ENCODE measurements around the gene SORD.
"Not testable (repeated sequence)": the region's sequence is repeated elsewhere in the genome, so short reads cannot be mapped to it uniquely, and the experiment has no call there.

The SORD gene

GRCh38 chr15:45075440-45076320, 52.7 kb downstream of the SORD start:
- not testable (repeated sequence) for DNase-seq; H3K27me3 ChIP-seq (ENCODE audit: control insufficient read depth in 1 of 2, insufficient read depth in 1 of 2, low read length in 2 of 2); H2BK120ac ChIP-seq (ENCODE audit: low read depth, low read length); H2BK12ac ChIP-seq (ENCODE audit: low read length in 2 of 2); H3K79me1 ChIP-seq (replicated peaks; ENCODE audit: low read length, poor library complexity, severe bottlenecking); H2AFZ ChIP-seq (ENCODE audit: low read depth, low read length); H3K4me1 ChIP-seq (ENCODE audit: control insufficient read depth, insufficient read depth, low read depth, low read length); H3K23ac ChIP-seq (ENCODE audit: low read length in 2 of 2); H2BK15ac ChIP-seq (ENCODE audit: low read depth, poor library complexity, severe bottlenecking); H3K4me2 ChIP-seq (ENCODE audit: low read length, poor library complexity, severe bottlenecking); H2BK5ac ChIP-seq (ENCODE audit: low read depth, low read length, poor library complexity, severe bottlenecking); H4K8ac ChIP-seq (ENCODE audit: low read length); H4K91ac ChIP-seq (ENCODE audit: low read length); H3K9me3 ChIP-seq (ENCODE audit: control insufficient read depth, low read length); H3K4me3 ChIP-seq (ENCODE audit: insufficient read depth in 1 of 2, low read depth in 1 of 2, low read length in 2 of 2); H3K14ac ChIP-seq (ENCODE audit: low read length in 2 of 2); H3K4ac ChIP-seq (ENCODE audit: low read depth in 1 of 2, low read length in 2 of 2); H3K36me3 ChIP-seq (ENCODE audit: control insufficient read depth in 1 of 2, insufficient read depth in 2 of 2, low read depth in 1 of 2, low read length in 2 of 2); H3K27ac ChIP-seq (ENCODE audit: low read length, poor library complexity, severe bottlenecking); H2AK5ac ChIP-seq (ENCODE audit: low read length, severe bottlenecking); H3K18ac ChIP-seq (ENCODE audit: low read depth in 1 of 2, low read length in 2 of 2); H3K9ac ChIP-seq (ENCODE audit: low read length)
- no CpG with 5 or more reads among the region's 9 CpGs for WGBS

GRCh38 chr15:45077391-45077790, 54.4 kb downstream of the SORD start:
- H3K79me1 ChIP-seq (replicated peaks; ENCODE audit: low read length, poor library complexity, severe bottlenecking); H3K27me3 ChIP-seq (ENCODE audit: control insufficient read depth in 1 of 2, insufficient read depth in 1 of 2, low read length in 2 of 2); H3K9ac ChIP-seq (ENCODE audit: low read length); H3K27ac ChIP-seq (ENCODE audit: low read length, poor library complexity, severe bottlenecking); H3K18ac ChIP-seq (ENCODE audit: low read depth in 1 of 2, low read length in 2 of 2); H4K8ac ChIP-seq (ENCODE audit: low read length); H3K4me1 ChIP-seq (ENCODE audit: control insufficient read depth, insufficient read depth, low read depth, low read length); H3K4me3 ChIP-seq (ENCODE audit: insufficient read depth in 1 of 2, low read depth in 1 of 2, low read length in 2 of 2); H3K14ac ChIP-seq (ENCODE audit: low read length in 2 of 2); H2BK12ac ChIP-seq (ENCODE audit: low read length in 2 of 2); H3K9me3 ChIP-seq (ENCODE audit: control insufficient read depth, low read length); H3K23ac ChIP-seq (ENCODE audit: low read length in 2 of 2); H3K4me2 ChIP-seq (ENCODE audit: low read length, poor library complexity, severe bottlenecking); H3K4ac ChIP-seq (ENCODE audit: low read depth in 1 of 2, low read length in 2 of 2); DNase-seq; H4K91ac ChIP-seq (ENCODE audit: low read length); H2BK120ac ChIP-seq (ENCODE audit: low read depth, low read length); H3K36me3 ChIP-seq (ENCODE audit: control insufficient read depth in 1 of 2, insufficient read depth in 2 of 2, low read depth in 1 of 2, low read length in 2 of 2); H2AFZ ChIP-seq (ENCODE audit: low read depth, low read length); H2BK5ac ChIP-seq (ENCODE audit: low read depth, low read length, poor library complexity, severe bottlenecking); H2BK15ac ChIP-seq (ENCODE audit: low read depth, poor library complexity, severe bottlenecking); H2AK5ac ChIP-seq (ENCODE audit: low read length, severe bottlenecking): not testable (repeated sequence)
- WGBS: 100% methylated on average over 1 of the region's 2 CpGs

DNA sequence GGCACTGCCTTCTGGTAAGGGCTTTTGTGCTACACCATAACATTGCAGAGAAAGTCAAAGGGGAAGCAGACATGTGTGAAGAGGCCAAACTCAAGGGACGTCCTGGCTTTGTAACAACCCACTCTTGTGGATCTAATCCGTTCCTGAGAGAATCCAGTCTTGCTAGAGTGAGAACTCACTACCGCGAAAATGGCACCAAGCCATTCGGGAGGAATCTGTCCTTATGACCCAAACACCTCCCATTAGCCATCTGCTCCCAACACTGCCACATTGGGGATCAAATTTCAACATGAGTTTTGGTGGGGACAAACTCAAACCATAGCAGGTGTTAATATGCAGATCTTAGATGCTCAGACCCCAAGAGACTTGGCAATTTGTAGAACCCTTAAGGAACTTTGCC, 56.2 kb downstream of the SORD start:
- H2BK15ac ChIP-seq (ENCODE audit: low read depth, poor library complexity, severe bottlenecking); H3K4ac ChIP-seq (ENCODE audit: low read depth in 1 of 2, low read length in 2 of 2); DNase-seq: not testable (repeated sequence)

GRCh38 chr15:45079628-45080246, 56.7 kb downstream of the SORD start:
- H3K27me3 ChIP-seq (ENCODE audit: control insufficient read depth in 1 of 2, insufficient read depth in 1 of 2, low read length in 2 of 2); H3K27ac ChIP-seq (ENCODE audit: low read length, poor library complexity, severe bottlenecking); H3K4me2 ChIP-seq (ENCODE audit: low read length, poor library complexity, severe bottlenecking); H2AK5ac ChIP-seq (ENCODE audit: low read length, severe bottlenecking); H2BK12ac ChIP-seq (ENCODE audit: low read length in 2 of 2); H3K9me3 ChIP-seq (ENCODE audit: control insufficient read depth, low read length); H4K8ac ChIP-seq (ENCODE audit: low read length); H3K4me1 ChIP-seq (ENCODE audit: control insufficient read depth, insufficient read depth, low read depth, low read length); H4K91ac ChIP-seq (ENCODE audit: low read length); H2BK15ac ChIP-seq (ENCODE audit: low read depth, poor library complexity, severe bottlenecking); H2BK120ac ChIP-seq (ENCODE audit: low read depth, low read length); H3K4me3 ChIP-seq (ENCODE audit: insufficient read depth in 1 of 2, low read depth in 1 of 2, low read length in 2 of 2); DNase-seq; H3K9ac ChIP-seq (ENCODE audit: low read length); H3K36me3 ChIP-seq (ENCODE audit: control insufficient read depth in 1 of 2, insufficient read depth in 2 of 2, low read depth in 1 of 2, low read length in 2 of 2); H2BK5ac ChIP-seq (ENCODE audit: low read depth, low read length, poor library complexity, severe bottlenecking); H3K79me1 ChIP-seq (replicated peaks; ENCODE audit: low read length, poor library complexity, severe bottlenecking); H3K23ac ChIP-seq (ENCODE audit: low read length in 2 of 2); H3K18ac ChIP-seq (ENCODE audit: low read depth in 1 of 2, low read length in 2 of 2); H3K14ac ChIP-seq (ENCODE audit: low read length in 2 of 2); H3K4ac ChIP-seq (ENCODE audit: low read depth in 1 of 2, low read length in 2 of 2); H2AFZ ChIP-seq (ENCODE audit: low read depth, low read length): not testable (repeated sequence)
- 94% methylated on average over 1 of the region's 5 CpGs for WGBS

More for the DNA sequence above, 56.2 kb downstream of the SORD start:
- not testable (repeated sequence) for H4K8ac ChIP-seq (ENCODE audit: low read length); H3K18ac ChIP-seq (ENCODE audit: low read depth in 1 of 2, low read length in 2 of 2); H3K27ac ChIP-seq (ENCODE audit: low read length, poor library complexity, severe bottlenecking); H3K14ac ChIP-seq (ENCODE audit: low read length in 2 of 2); H2AK5ac ChIP-seq (ENCODE audit: low read length, severe bottlenecking); H2BK120ac ChIP-seq (ENCODE audit: low read depth, low read length); H2AFZ ChIP-seq (ENCODE audit: low read depth, low read length); H3K23ac ChIP-seq (ENCODE audit: low read length in 2 of 2); H3K36me3 ChIP-seq (ENCODE audit: control insufficient read depth in 1 of 2, insufficient read depth in 2 of 2, low read depth in 1 of 2, low read length in 2 of 2); H3K9ac ChIP-seq (ENCODE audit: low read length); H3K4me3 ChIP-seq (ENCODE audit: insufficient read depth in 1 of 2, low read depth in 1 of 2, low read length in 2 of 2); H4K91ac ChIP-seq (ENCODE audit: low read length); H3K27me3 ChIP-seq (ENCODE audit: control insufficient read depth in 1 of 2, insufficient read depth in 1 of 2, low read length in 2 of 2); H3K9me3 ChIP-seq (ENCODE audit: control insufficient read depth, low read length); H2BK5ac ChIP-seq (ENCODE audit: low read depth, low read length, poor library complexity, severe bottlenecking); H3K79me1 ChIP-seq (replicated peaks; ENCODE audit: low read length, poor library complexity, severe bottlenecking); H3K4me2 ChIP-seq (ENCODE audit: low read length, poor library complexity, severe bottlenecking); H3K4me1 ChIP-seq (ENCODE audit: control insufficient read depth, insufficient read depth, low read depth, low read length); H2BK12ac ChIP-seq (ENCODE audit: low read length in 2 of 2)
- WGBS: 89% methylated on average over 5 of the region's 5 CpGs
